Measurements from ENCODE around the gene IMPA2.
"Not testable (repeated sequence)": the region's sequence is repeated elsewhere in the genome, so short reads cannot be mapped to it uniquely, and the experiment has no call there.

IMPA2 gene

DNA sequence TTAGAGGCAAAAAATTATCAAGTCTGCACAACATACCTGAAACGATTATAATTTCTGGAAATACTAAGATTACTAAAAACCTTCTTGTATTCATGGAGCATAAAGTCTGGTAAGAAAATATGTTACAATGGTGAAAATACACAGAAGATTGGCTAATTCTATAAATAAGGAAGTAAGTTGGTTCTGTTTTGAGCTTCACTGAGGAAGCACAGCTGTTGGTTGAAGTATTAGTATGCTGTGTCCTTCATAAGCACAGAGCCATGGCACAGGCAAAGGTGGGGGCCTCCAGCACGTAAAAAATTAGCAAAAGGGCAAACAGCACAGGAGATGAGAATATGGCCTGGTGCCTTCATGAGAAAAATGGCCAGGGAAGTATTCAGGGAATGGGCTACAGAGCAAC lies 72.0 kb downstream of the IMPA2 start:
- DNase-seq: peak; percentile 31

DNA sequence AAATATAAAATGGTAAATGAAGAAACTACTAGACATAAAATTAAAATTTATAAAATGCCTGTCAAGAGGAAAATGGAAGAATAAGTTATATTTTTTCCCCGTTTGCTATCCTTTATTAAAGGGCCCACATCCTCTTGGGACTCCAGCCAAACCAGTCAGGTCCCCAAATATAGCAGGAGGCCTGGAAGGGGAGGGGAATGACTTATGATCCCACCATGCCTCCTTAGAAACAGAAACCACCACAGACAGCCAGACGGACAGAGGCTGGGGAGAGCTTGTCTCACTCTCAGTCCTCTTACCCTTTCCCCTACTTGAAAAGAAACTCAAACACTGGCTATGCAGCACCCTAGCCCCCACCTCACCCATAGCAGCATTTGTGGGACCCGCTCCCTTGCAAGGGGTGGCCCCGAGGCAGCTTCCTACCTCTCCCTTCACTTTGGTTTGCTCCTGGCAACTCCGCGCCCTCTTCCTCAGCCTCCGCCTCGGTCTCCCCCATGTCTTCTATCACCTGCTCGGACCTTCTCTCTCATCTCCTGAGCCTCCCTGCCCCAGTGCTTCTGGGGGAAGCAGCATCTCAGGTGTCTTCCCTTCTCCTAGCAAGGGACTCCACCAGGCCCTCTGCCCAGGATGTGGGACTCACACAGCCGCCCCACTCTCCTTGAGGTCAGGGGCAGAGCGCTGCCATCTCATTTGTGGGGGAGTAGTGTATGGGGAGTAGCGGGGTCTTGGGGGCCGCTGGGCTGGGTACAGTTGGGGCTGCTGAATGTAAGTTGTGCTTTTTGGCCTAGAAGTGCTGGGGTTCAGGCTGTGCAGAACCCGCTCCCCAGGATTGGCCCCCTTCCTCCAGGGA lies 75.0 kb downstream of the IMPA2 start:
- DNase-seq: no peak

DNA sequence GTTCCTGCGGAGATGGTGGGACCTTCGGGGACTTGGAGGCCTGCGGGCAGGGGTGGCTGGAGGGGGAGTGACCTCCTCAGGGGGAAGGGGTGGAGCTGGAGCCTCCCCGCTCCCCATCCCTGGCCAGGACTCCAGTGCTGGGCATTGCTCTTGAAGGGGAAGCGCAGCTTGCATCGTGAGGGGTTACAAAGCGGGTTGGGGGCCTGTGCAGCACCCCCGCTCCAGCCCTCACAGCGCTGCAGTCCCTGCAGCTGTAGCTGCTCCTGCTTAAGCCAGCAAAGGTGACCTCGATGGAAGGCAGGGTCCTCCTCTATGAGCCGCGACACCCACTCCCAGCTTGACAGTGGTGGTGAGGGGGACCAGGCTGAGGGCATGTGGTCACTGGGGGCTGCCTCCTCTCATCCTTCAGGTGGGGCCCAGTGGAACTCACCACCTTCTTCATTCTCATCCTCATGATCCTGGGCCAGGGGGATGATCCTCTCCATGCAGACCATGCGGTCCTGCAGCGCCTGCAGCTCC lies 75.6 kb downstream of the IMPA2 start:
- DNase-seq: no peak

DNA sequence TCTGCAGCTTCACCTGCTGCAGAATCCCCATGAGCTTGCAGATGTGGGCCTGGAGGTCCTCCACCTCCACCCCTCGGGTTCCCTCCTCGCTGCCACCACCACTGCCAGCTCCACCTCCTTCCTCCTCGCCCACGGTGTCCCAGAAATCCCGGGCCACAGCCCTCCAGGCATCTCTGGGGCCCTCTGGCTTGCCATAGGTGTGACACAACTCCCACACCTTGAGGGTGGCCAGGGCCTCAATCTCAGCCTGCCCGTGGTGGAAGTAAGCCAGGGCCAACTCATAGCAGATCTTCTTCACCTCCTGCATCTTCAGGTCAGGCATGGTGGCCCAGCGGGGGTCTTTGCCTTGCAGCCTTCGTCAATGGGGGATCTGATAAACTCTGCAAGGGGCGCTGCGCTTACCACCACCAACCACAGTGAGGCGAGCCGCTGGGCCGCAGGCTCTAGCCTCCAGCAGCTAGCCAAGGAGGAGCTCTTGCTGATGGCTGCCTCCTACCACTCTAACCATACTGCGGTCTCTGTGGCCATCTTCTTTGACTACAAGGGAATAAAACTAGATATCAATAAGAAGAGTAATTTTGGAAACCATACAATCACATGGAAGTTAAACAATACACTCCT lies 76.2 kb downstream of the IMPA2 start:
- DNase-seq: no peak

DNA sequence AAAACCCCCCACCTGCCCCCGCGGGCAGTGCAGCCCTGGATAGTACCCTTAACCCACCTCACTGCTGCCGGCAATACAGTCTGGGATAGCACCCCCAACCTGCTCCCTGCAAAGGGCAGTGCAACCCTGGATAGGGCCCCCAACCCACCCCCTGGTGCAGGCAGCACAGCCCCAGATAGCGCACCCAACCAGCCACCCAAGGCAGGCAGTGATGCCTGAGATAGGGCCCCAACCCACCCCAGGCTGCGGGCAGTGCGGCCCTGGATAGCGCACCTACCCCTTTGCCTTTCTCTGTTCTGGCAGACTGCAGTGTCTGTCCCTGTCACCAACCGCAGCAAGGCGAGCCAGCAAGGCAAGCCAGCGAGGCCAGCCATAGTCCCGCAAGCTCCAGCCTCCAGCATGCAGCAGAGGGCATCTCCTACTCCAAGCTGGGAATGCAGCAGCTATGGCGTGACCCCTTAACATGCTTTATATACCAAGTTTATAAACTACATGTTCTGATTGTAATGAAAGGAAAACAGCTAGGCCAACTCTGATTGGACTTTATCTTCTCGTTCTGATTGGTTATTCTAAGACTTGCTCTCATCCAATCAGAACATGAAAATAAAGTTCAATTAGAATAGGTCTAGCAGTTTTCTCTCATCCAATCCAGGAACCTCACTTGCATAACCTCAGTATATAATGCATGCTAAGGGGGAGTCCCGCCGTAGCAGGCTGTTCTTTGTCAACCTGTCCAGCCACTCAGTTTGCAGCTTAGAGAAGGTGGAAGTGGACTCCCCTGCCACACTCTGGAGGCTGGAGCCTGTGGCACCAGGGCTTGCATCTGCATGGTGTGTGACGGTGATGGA lies 78.3 kb downstream of the IMPA2 start:
- DNase-seq: no peak

DNA sequence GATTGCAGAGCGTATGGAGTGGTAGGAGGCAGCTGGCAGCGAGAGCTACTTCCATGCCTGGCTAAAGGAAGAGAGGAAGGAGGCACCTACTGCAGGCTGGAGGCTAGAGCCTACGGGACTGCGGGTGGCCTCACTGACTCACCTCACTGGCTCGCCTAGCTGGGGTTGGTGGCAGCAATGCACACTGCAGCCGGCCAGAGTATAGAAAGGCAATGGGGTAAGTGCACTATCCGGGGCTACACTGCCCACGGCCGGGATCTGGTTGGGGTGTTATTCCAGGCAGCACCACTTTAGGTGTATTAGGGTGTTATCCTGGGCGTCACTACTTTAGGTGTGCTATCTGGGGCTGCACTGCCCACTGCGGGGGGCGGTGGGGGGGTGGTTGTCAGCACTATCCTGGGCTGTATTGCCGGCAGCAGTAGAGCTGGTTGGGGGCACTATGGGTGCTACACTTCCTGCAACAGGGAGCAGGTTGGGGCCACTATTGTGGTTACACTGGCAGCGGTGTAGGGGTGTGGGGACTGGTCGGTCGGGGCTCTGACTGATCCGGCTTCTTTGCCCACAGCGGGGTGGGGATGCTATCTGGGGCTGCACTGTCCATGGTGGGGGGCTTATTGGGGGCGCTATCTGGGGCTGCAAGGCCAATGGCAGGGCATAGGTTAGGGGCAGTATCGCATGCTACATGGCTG lies 79.0 kb downstream of the IMPA2 start:
- DNase-seq: no peak

DNA sequence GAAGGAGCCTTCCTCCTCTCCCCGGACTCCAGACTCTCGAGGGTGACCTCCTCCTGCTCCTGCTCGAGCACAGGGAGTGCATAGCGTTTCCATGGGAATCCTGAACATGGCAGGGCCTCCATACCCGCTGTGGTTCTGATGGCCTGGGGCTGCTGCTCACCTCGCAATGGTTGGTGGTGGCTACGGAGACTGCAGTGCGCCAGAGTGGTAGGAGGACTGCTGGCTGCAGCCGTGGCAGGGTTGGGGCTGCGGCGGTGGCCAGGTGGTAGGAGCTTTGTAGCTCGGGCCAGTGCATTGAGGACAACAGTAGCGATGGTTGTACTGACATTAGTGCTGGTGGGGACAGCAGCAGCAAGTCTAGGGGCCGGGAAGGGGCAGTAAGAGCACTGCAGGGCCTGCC lies 80.4 kb downstream of the IMPA2 start:
- DNase-seq: no peak

DNA sequence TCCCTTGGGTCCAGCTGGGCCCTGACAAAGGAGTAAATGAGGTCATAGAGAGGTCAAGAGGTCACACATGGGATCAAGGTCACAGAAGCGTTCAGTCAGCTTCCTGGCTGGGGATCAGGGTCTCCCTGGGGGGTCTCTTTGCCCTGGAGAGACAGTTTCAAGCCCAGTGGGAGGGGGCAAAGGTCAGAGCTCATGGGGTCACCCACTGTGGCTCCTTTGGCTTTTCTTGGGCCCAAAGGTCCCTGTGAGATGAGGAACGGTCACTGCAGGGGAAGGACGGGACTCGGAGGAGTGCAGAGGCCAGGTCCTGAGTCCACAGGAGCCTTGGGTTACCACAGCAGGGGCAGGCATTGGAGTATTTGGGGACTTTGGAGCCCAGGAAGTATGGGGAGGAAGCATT lies 81.7 kb downstream of the IMPA2 start:
- DNase-seq: no peak

DNA sequence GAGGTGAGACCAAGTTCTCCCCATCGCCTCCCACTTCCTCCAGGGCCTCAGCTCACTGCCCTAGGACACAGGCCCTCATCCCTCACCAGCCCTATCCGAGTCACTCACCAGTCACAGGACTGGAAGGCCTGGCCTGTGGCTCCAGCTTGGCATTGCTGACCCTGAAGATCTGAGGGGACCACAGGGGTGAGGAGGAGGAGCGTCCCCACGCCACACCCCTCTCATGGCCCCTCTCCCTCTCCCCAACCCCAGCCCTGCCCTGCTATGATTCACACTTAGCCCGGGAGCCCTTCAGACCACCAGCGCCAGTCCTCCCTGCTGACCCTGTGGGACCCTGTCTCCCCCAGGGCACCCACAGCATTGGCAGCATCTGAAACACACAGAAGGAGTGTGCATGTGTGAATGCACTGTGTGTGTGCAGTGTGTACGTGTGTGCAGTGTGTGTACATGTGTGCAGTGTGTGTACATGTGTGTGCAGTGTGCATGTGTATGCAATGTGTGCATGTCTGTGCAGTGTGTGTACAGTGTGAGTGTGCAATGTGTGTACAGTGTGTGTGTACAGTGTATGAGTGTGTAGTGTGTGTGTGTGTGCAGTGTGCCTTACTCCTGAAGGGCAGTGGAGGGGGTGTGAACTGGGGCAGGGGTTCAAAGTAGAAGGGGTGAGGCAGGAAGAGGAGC lies 82.9 kb downstream of the IMPA2 start:
- DNase-seq: no peak

DNA sequence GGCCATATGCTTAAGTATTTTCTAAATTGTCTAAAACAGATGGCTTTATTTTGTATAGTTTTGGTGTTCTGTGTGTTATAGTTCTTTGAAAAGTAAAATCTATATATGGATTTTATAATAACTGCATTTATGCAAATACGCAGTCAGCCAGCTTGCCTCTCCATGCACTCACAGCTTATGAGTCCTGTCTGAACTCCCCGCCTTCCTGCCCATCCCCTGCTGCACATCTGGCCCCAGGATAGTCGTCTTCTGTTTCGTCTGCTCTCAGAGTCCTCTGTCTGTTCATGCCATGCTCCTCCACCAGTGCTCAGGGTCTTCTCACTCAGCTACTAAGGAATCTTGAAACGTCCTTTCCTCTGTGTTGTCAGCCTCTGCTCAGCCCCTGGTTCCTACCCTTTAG lies 84.1 kb downstream of the IMPA2 start:
- DNase-seq: no peak

DNA sequence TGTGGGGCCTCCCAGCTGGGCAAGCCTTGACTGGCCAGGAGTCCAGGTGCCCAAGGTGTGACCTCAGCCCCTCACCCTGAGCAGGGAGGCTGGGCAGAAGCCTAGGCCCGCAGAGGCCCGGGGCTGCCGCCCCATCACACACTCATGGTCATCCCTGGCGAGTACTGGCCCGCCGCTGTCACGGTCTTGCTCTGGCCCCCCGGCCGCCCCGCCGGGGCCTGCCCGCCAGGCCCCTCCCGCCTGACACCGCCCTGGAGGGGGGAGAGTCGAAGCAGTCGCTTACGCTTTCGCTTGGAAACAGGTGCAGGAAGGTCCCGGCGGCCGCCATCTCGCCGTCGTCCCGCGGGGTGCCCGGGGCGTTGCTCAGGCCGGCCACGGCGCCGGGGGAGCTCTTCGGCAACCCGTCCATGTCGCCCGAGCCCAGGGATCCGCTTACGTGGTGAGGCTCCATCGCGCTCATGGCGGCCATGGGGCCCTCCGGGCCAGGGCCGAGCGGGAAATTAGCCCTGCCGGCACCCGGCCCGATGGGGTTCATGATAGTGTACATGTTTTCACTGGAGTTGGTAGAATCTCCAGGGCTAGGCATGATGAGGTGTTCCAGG lies 85.7 kb downstream of the IMPA2 start:
- DNase-seq: no peak

DNA sequence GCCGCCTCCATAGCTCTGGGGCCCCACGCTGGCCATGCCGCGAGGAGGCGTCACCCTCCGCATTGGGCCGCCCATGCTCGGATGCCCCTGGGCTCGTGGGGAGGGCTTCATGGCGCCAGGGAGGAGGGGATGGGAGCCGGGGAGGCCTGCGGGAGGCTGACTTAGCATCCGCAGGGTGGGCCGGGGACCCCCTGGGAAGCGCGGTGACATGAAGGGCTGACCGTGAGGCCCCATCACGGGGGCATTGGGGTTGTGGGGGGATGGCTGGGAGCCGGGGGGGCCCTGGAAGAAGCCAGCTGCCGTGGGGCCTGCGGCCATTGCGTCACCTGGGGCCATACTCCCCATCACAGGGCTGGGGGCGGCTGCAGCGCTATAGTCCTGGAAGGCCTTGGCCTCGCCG lies 86.4 kb downstream of the IMPA2 start:
- DNase-seq: no peak

DNA sequence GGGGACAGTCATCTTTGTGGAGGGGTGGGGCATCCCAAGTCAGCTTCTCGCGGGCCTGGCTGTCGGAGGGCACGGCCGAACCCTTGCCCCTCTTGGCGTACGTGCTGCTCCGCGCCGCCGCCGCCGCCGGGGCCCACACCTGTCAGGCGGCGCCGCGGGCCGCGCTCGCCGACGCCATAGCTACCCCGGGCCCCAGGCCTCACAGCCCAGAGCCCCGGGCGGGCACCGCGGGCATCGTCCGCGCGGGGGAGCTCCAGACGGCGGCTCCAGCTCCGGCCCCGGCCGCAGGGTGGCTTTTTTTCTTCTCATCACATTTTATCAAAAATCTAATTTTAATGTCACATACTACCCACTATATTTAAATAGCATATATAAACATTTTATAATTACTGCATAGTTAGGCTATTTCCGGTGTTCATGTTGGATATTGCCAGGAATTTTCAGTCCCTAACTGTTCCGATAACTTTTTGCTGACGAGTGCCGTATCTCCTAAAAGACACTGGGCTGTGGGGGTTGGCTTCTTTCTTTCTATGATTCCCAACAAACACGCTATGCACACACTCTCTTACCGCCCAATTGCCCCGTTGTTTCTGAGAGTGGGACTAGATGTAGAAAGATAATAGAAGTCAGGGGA lies 87.1 kb downstream of the IMPA2 start:
- not testable (repeated sequence) for DNase-seq

DNA sequence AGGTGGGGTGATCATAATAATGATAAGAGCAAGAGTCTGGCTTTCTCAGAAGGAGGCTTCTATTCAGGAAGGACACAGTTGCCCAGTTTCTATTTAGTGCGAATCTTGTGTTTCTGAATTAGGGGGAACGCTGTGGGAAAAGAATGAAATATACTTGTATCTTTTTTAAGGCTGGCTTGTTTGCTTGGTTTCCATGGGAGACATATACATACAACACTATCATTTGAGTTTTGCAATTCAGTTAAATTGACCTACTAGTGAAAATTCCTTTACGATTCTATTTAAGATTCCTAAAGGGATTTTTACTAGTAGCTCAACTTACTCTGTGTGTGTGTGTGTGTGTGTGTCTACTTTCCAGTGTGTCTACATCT lies 87.6 kb downstream of the IMPA2 start:
- DNase-seq: no peak

DNA sequence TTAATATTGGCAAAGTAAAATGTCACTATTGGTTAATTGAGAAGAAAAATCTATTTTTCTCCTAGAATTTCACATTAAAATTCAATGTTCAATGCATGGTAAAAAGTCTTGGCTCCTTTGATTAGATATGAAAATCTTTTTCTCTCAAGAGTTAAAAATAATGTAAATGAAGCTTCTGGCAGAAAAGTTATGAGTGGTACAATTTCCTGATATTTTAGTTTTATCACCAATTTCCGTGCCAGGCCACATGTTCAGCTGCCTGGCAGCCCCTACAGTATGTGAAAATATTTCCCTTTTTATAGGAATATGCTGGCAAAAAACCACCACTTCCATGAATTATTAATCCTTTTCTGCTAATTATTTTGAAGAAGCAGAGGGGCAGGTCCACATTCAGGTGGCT lies 89.8 kb downstream of the IMPA2 start:
- not testable (repeated sequence) for DNase-seq

DNA sequence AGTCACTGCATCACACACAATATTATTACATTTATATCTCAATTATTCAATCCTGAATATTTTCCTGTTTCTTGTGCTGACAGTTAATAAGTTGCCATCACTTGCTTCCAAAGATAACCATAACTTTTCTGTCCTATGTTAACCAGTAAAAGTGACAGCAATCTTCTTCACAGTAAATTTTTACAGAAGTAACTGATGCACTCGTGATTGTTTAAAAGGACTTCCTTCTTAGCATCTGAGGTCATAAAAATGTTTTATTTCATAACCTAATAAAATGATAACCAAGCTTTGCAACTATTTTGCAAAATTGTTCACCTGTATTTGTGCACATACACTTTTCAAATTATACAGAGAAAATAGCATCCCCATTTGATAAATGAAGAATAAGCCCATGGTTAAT lies 91.7 kb downstream of the IMPA2 start:
- DNase-seq: no peak

DNA sequence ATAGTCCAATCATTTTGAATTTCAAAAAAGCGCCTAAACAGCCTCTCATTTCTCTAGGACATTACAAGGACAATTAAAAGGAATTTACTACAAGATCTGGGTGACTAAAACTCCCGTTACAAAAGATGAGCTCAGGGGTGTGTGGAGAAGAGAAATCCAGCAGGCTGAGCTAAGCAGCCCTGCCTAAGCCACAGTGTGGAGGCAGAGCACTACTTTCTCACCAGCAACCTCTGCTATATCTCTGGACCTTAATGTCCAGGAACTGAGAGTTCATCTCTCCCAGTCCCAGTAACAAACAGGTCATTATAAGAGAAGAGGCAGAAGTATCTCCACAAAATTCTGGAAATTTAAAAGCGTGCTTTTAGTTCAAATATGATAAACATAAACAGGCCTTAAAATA lies 93.4 kb downstream of the IMPA2 start:
- no peak for DNase-seq

DNA sequence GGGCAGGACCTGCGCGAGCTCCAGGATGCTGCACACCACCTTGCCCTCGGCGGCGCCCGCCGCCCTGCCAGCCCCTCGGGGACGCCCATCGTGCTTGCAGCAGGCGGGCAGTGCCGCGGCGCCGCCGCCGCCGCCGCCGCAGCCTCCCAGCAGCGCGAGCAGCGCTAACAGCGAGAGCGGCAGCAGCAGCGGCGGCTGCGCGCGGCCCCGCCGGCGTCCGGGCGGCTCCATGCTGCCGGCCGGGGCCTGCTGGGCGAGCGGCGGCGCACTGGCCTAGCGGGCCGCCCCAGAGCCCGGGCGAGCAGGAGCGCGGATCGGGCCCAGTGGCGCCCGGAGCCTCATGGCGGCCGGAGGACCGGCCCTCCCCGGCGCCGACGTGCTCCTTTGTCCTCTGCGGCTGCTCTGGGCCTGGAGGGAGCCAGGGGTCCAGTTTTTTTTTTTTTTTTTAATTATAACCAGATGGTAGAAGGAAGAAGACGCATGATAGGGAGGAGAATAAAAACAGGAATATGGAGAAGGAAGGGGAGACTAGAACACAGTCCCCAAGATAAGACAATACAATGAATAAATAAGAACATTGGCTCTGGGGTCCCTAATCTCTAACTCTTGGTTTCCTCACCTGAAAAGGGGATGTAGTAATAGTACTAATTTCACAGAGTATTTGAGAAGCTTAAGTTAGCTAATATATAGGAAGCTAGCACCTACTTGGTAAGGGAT lies 95.3 kb downstream of the IMPA2 start:
- no peak for DNase-seq

DNA sequence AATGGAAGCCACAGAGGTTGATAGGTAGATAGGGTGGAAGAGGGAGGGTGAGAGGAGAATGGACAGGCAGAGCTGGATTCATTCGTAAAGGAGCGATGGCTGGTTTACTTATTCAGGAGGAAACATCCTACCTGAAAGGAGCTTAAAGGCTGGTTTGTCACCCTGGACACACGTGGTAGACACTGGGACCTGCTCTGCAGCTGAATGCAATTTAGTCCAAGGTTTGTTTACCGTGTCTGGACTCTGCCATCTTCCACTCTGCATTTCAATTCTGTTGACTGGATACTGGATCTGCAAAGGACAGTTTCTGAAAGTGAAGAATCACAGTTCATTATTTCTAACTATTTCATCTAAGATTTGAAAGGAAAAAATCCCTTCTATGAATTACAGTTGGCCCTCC lies 96.7 kb downstream of the IMPA2 start:
- DNase-seq: not testable (repeated sequence)

DNA sequence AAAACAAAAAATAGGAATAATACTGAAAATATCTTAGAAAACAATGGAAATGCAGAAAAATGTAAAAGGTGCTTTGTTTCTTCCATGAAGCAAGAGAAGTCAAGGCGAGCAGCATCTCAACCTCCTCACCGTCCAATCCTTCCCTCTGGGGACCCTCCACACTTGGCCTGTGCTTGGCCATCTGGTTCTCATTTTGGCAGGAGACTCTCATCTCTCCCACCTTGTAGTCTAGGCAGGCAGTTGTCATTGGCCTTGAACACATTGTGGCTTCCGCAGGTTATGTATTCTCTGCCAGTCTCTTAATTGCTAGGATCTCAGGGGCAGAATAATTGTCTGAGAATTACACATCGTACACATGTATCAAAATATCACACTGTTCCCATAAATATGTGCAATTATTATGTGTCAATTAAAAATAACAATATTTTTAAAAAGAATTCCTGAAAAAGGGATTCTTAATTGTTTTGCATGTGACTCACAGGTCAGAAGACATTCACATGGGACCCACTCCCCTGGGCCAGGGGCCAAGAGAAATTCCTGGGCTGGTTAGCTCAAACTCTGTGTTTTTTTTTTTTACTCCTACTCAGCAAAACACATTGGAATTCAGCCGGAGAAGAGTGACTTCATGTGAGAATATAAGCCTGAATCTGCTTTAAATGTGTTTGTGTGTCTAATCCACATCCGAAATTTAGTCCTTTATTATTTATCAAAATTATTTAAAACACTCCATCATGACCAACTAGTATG lies 98.4 kb downstream of the IMPA2 start:
- DNase-seq: no peak
